ENCODE results near the gene MSH3. TPM values are rescaled to one million over a fixed set of nuclear protein-coding genes. Genes with fewer than 3 reads are reported as not detected.

Gene MSH3
- polyA plus RNA-seq, 1 donor (not counting 4 experiments of a cell fraction or from before 2014, with no cell fraction given), result 11.1 TPM

- H3K4me1 ChIP-seq (ENCODE audit: control insufficient read depth, extremely low read depth, insufficient read depth, low read length), result no peaks in the 10 kb centered on the region
- no peaks in the 10 kb centered on the region for H3K9me3 ChIP-seq (ENCODE audit: control insufficient read depth, low read depth, low read length)
- no peak overlapping the region for H3K27ac ChIP-seq (ENCODE audit: control insufficient read depth, insufficient read depth, low read length)
- no peaks in the 10 kb centered on the region for H3K36me3 ChIP-seq (ENCODE audit: control insufficient read depth in 2 of 2, extremely low read depth in 1 of 2, insufficient read depth in 2 of 2, low read length in 2 of 2)
- dilution Hi-C loops (cut with MboI; ENCODE audit: extremely low pct_ligation_motif_present, low sequenced_read_pairs), result no loop called here
- no peak overlapping the region for H3K4me2 ChIP-seq (ENCODE audit: control insufficient read depth, extremely low read depth, insufficient read depth, low read depth, low read length)
- H3K79me2 ChIP-seq (ENCODE audit: control insufficient read depth, insufficient read depth, low read length), result no peaks in the 10 kb centered on the region
- no peak overlapping the region for H3K9ac ChIP-seq (ENCODE audit: control insufficient read depth, extremely low read depth, insufficient read depth, low read length)
- H2AFZ ChIP-seq (ENCODE audit: control insufficient read depth, low read length), result no peak overlapping the region
- no peak for TF ChIP-seq EZH2 (IDR thresholded peaks at IDR 0.05; ENCODE audit: low read length)
- TF ChIP-seq, protein P1, sequence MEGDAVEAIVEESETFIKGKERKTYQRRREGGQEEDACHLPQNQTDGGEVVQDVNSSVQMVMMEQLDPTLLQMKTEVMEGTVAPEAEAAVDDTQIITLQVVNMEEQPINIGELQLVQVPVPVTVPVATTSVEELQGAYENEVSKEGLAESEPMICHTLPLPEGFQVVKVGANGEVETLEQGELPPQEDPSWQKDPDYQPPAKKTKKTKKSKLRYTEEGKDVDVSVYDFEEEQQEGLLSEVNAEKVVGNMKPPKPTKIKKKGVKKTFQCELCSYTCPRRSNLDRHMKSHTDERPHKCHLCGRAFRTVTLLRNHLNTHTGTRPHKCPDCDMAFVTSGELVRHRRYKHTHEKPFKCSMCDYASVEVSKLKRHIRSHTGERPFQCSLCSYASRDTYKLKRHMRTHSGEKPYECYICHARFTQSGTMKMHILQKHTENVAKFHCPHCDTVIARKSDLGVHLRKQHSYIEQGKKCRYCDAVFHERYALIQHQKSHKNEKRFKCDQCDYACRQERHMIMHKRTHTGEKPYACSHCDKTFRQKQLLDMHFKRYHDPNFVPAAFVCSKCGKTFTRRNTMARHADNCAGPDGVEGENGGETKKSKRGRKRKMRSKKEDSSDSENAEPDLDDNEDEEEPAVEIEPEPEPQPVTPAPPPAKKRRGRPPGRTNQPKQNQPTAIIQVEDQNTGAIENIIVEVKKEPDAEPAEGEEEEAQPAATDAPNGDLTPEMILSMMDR (optimal IDR thresholded peaks at IDR 0.05 in 1 of 3, IDR thresholded peaks at IDR 0.05 in 1 of 3, conservative IDR thresholded peaks at IDR 0.05 in 1 of 3; ENCODE audit: extremely low read depth in 1 of 3, insufficient read depth in 2 of 3, low read length in 3 of 3), result no peak
- FAIRE-seq (no peak), DNase-seq (ENCODE audit: low read depth, low spot score) (no peak)
- H3K27me3 ChIP-seq (ENCODE audit: control insufficient read depth, extremely low read depth, insufficient read depth, low read length), result no peaks in the 10 kb centered on the region
- no peaks in the 10 kb centered on the region for H4K20me1 ChIP-seq (ENCODE audit: control insufficient read depth, extremely low read depth, insufficient read depth, low read length)
- H3K9me1 ChIP-seq (ENCODE audit: control insufficient read depth, extremely low read depth, insufficient read depth, low read length), result no peaks in the 10 kb centered on the region
- no peak overlapping the region for H3K4me3 ChIP-seq (ENCODE audit: control insufficient read depth in 2 of 3, extremely low read depth in 1 of 3, insufficient read depth in 2 of 3, low read depth in 1 of 3, low read length in 3 of 3)
These were observed 211.1 kb downstream of the MSH3 start for GRCh38 chr5:80865551-80865950.

GRCh38 chr5:80866371-80866770 lies 211.9 kb downstream of the MSH3 start:
- H3K4me2 ChIP-seq (ENCODE audit: control insufficient read depth, extremely low read depth, insufficient read depth, low read depth, low read length), result no peak overlapping the region
- no peaks in the 10 kb centered on the region for H3K36me3 ChIP-seq (ENCODE audit: control insufficient read depth in 2 of 2, extremely low read depth in 1 of 2, insufficient read depth in 2 of 2, low read length in 2 of 2)
- H3K9ac ChIP-seq (ENCODE audit: control insufficient read depth, extremely low read depth, insufficient read depth, low read length), result no peak overlapping the region
- no peak for TF ChIP-seq EZH2 (IDR thresholded peaks at IDR 0.05; ENCODE audit: low read length)
- TF ChIP-seq, protein P1 (optimal IDR thresholded peaks at IDR 0.05 in 1 of 3, IDR thresholded peaks at IDR 0.05 in 1 of 3, conservative IDR thresholded peaks at IDR 0.05 in 1 of 3; ENCODE audit: extremely low read depth in 1 of 3, insufficient read depth in 2 of 3, low read length in 3 of 3), result no peak
- FAIRE-seq, result no peak
- DNase-seq (ENCODE audit: low read depth, low spot score), result no peak
- no peaks in the 10 kb centered on the region for H3K79me2 ChIP-seq (ENCODE audit: control insufficient read depth, insufficient read depth, low read length)
- H3K4me1 ChIP-seq (ENCODE audit: control insufficient read depth, extremely low read depth, insufficient read depth, low read length), result peaks cover 1% of the 10 kb centered on the region
- H3K9me1 ChIP-seq (ENCODE audit: control insufficient read depth, extremely low read depth, insufficient read depth, low read length), result no peaks in the 10 kb centered on the region
- H4K20me1 ChIP-seq (ENCODE audit: control insufficient read depth, extremely low read depth, insufficient read depth, low read length), result no peaks in the 10 kb centered on the region
- no peak overlapping the region for H2AFZ ChIP-seq (ENCODE audit: control insufficient read depth, low read length)
- H3K27me3 ChIP-seq (ENCODE audit: control insufficient read depth, extremely low read depth, insufficient read depth, low read length), result no peaks in the 10 kb centered on the region
- H3K27ac ChIP-seq (ENCODE audit: control insufficient read depth, insufficient read depth, low read length), result no peak overlapping the region
- no peak overlapping the region for H3K4me3 ChIP-seq (ENCODE audit: control insufficient read depth in 2 of 3, extremely low read depth in 1 of 3, insufficient read depth in 2 of 3, low read depth in 1 of 3, low read length in 3 of 3)
- H3K9me3 ChIP-seq (ENCODE audit: control insufficient read depth, low read depth, low read length), result no peaks in the 10 kb centered on the region
- dilution Hi-C loops (cut with MboI; ENCODE audit: extremely low pct_ligation_motif_present, low sequenced_read_pairs), result no loop called here

Data from keratinocyte (primary cell).